ENCODE data around the gene TIAM1. TPM values are rescaled to one million over a fixed set of nuclear protein-coding genes. Genes with fewer than 3 reads are reported as not detected.

TIAM1 gene
- polyA plus RNA-seq, 2 of the 4 experiments (the other 2 are of a cell fraction), result 0.23 to 0.40 TPM

DNA sequence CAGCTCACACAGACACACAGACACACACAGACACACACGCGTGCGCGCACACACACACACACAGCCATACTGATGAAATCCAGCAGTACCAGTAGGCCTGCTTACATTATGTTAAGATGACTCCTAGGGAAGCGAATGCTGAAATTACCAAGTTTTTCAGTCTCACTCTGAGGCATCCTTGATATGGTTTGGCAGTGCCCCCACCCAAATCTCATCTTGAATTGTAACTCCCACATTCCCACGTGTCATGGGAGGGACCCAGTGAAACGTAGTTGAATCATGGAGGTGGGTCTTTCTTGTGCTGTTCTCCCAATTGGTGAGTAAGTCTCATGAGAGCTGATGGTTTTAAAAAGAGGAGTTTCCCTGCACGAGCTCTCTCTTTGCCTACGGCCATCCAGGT is 64.1 kb downstream of the TIAM1 start:
- no peak overlapping the region for H3K27ac ChIP-seq
- 51% methylated on average over 9 of the region's 9 CpGs for WGBS (ENCODE audit: missing lambda C conversion rate)
- FAIRE-seq (no peak), ATAC-seq (no peak), DNase-seq (ENCODE audit: low read depth in 1 of 2, low spot score in 1 of 2) (no peak)
- H3K4me3 ChIP-seq, result no peak overlapping the region
- CTCF ChIA-PET, result no interaction called here
- no peak overlapping the region for H3K4me2 ChIP-seq
- POLR2A ChIA-PET, result no interaction called here
- H3K4me1 ChIP-seq, result no peaks in the 10 kb centered on the region
- no peaks in the 10 kb centered on the region for H3K9me3 ChIP-seq
- TF ChIP-seq, protein P1, sequence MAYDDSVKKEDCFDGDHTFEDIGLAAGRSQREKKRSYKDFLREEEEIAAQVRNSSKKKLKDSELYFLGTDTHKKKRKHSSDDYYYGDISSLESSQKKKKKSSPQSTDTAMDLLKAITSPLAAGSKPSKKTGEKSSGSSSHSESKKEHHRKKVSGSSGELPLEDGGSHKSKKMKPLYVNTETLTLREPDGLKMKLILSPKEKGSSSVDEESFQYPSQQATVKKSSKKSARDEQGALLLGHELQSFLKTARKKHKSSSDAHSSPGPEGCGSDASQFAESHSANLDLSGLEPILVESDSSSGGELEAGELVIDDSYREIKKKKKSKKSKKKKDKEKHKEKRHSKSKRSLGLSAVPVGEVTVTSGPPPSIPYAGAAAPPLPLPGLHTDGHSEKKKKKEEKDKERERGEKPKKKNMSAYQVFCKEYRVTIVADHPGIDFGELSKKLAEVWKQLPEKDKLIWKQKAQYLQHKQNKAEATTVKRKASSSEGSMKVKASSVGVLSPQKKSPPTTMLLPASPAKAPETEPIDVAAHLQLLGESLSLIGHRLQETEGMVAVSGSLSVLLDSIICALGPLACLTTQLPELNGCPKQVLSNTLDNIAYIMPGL (CRISPR knock-in tag; IDR thresholded peaks at IDR 0.05; ENCODE audit: borderline replicate concordance), result no peak

GRCh38 chr21:31279214-31279613 is 64.8 kb downstream of the TIAM1 start:
- no peaks in the 10 kb centered on the region for H3K9me3 ChIP-seq
- 59% methylated on average over 8 of the region's 8 CpGs for WGBS (ENCODE audit: missing lambda C conversion rate)
- ChIA-PET POLR2A (no interaction called here), CTCF (no interaction called here)
- no peaks in the 10 kb centered on the region for H3K4me1 ChIP-seq
- no peak overlapping the region for H3K4me3 ChIP-seq
- DNase-seq (ENCODE audit: low read depth in 1 of 2, low spot score in 1 of 2), result no peak
- no peak for ATAC-seq
- TF ChIP-seq POLR2A (IDR thresholded peaks at IDR 0.05; ENCODE audit: low read length) (no peak), RARB (CRISPR knock-in tag; IDR thresholded peaks at IDR 0.05) (no peak), BHLHE40 (IDR thresholded peaks at IDR 0.05; ENCODE audit: low read depth, low read length) (no peak), EHF (CRISPR knock-in tag; IDR thresholded peaks at IDR 0.05) (no peak), MAZ (IDR thresholded peaks at IDR 0.05; ENCODE audit: borderline replicate concordance, low read depth, low read length) (no peak), FOSL2 (IDR thresholded peaks at IDR 0.05) (no peak), FOSL2 (CRISPR knock-in tag; IDR thresholded peaks at IDR 0.05) (no peak), HEYL (CRISPR knock-in tag; IDR thresholded peaks at IDR 0.05) (no peak), BCL3 (IDR thresholded peaks at IDR 0.05) (no peak)
- TF ChIP-seq, protein P2, sequence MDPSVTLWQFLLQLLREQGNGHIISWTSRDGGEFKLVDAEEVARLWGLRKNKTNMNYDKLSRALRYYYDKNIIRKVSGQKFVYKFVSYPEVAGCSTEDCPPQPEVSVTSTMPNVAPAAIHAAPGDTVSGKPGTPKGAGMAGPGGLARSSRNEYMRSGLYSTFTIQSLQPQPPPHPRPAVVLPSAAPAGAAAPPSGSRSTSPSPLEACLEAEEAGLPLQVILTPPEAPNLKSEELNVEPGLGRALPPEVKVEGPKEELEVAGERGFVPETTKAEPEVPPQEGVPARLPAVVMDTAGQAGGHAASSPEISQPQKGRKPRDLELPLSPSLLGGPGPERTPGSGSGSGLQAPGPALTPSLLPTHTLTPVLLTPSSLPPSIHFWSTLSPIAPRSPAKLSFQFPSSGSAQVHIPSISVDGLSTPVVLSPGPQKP (IDR thresholded peaks at IDR 0.05; ENCODE audit: low read depth, low read length), result no peak
- TF ChIP-seq, protein P3, sequence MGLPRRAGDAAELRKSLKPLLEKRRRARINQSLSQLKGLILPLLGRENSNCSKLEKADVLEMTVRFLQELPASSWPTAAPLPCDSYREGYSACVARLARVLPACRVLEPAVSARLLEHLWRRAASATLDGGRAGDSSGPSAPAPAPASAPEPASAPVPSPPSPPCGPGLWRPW (IDR thresholded peaks at IDR 0.05), result no peak
- TF ChIP-seq, protein P4, sequence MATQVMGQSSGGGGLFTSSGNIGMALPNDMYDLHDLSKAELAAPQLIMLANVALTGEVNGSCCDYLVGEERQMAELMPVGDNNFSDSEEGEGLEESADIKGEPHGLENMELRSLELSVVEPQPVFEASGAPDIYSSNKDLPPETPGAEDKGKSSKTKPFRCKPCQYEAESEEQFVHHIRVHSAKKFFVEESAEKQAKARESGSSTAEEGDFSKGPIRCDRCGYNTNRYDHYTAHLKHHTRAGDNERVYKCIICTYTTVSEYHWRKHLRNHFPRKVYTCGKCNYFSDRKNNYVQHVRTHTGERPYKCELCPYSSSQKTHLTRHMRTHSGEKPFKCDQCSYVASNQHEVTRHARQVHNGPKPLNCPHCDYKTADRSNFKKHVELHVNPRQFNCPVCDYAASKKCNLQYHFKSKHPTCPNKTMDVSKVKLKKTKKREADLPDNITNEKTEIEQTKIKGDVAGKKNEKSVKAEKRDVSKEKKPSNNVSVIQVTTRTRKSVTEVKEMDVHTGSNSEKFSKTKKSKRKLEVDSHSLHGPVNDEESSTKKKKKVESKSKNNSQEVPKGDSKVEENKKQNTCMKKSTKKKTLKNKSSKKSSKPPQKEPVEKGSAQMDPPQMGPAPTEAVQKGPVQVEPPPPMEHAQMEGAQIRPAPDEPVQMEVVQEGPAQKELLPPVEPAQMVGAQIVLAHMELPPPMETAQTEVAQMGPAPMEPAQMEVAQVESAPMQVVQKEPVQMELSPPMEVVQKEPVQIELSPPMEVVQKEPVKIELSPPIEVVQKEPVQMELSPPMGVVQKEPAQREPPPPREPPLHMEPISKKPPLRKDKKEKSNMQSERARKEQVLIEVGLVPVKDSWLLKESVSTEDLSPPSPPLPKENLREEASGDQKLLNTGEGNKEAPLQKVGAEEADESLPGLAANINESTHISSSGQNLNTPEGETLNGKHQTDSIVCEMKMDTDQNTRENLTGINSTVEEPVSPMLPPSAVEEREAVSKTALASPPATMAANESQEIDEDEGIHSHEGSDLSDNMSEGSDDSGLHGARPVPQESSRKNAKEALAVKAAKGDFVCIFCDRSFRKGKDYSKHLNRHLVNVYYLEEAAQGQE (IDR thresholded peaks at IDR 0.05), result no peak
- no peak overlapping the region for H3K4me2 ChIP-seq
- no peak overlapping the region for H3K27ac ChIP-seq
- no peak for FAIRE-seq

GRCh38 chr21:31278511-31279130 is 65.4 kb downstream of the TIAM1 start:
- no peaks in the 10 kb centered on the region for H3K4me1 ChIP-seq
- CTCF ChIA-PET, result no interaction called here
- TF ChIP-seq FOXS1 (CRISPR knock-in tag; IDR thresholded peaks at IDR 0.05) (no peak), PHF8 (IDR thresholded peaks at IDR 0.05; ENCODE audit: borderline replicate concordance, low read depth) (no peak), MYC (IDR thresholded peaks at IDR 0.05; ENCODE audit: borderline replicate concordance, low read length) (no peak), FOSB (CRISPR knock-in tag; IDR thresholded peaks at IDR 0.05) (no peak), POLR2A (IDR thresholded peaks at IDR 0.05; ENCODE audit: low read length) (no peak), HDAC2 (IDR thresholded peaks at IDR 0.05) (no peak), FOSL2 (IDR thresholded peaks at IDR 0.05) (no peak), FOSL2 (CRISPR knock-in tag; IDR thresholded peaks at IDR 0.05) (no peak), JUN (IDR thresholded peaks at IDR 0.05) (no peak), HOXB13 (CRISPR knock-in tag; IDR thresholded peaks at IDR 0.05; ENCODE audit: low read depth) (no peak), RCOR1 (IDR thresholded peaks at IDR 0.05; ENCODE audit: low read depth, low read length) (no peak)
- TF ChIP-seq, protein P5, sequence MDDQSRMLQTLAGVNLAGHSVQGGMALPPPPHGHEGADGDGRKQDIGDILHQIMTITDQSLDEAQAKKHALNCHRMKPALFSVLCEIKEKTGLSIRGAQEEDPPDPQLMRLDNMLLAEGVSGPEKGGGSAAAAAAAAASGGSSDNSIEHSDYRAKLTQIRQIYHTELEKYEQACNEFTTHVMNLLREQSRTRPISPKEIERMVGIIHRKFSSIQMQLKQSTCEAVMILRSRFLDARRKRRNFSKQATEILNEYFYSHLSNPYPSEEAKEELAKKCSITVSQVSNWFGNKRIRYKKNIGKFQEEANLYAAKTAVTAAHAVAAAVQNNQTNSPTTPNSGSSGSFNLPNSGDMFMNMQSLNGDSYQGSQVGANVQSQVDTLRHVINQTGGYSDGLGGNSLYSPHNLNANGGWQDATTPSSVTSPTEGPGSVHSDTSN (IDR thresholded peaks at IDR 0.05), result no peak
- TF ChIP-seq, protein P2 (IDR thresholded peaks at IDR 0.05; ENCODE audit: low read depth, low read length), result no peak
- TF ChIP-seq, protein P6, sequence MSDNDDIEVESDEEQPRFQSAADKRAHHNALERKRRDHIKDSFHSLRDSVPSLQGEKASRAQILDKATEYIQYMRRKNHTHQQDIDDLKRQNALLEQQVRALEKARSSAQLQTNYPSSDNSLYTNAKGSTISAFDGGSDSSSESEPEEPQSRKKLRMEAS (IDR thresholded peaks at IDR 0.05), result no peak

More at GRCh38 chr21:31278511-31279130, 65.4 kb downstream of the TIAM1 start:
- POLR2A ChIA-PET, result no interaction called here
- FAIRE-seq, result no peak
- no peak for ATAC-seq
- Histone ChIP-seq H3K4me2 (no peak overlapping the region), H3K4me3 (no peak overlapping the region), H3K27ac (no peak overlapping the region), H3K9me3 (no peaks in the 10 kb centered on the region)
- DNase-seq (ENCODE audit: low read depth in 1 of 2, low spot score in 1 of 2), result no peak
- WGBS (ENCODE audit: missing lambda C conversion rate), result 51% methylated on average over 11 of the region's 11 CpGs
